ENCODE results near the gene AVPR1A. TPM values are rescaled to one million over a fixed set of nuclear protein-coding genes. Genes with fewer than 3 reads are reported as not detected.

AVPR1A gene
- 0.04 TPM for polyA plus RNA-seq (2013, experiment 1 of 2)
- polyA plus RNA-seq (2013, experiment 2 of 2): 0.06 TPM

GRCh38 chr12:63150713-63151622 lies at the start of gene AVPR1A:
AVPR1A (minus strand) TSS chr12:63151201; CDS start chr12:63150836, 365 bp downstream.
- no peak within 1 kb of the TSS for H3K4ac ChIP-seq (ENCODE audit: low read length)
- no CpG with 5 or more reads among the region's 64 CpGs for WGBS, 2 donors (ENCODE audit: extremely low coverage in 2 of 2, insufficient read length in 2 of 2, insufficient replicate concordance in 1 of 2)
- DNase-seq (ENCODE audit: low spot score): peak; percentile 56
- no peak within 1 kb of the TSS for H2AK5ac ChIP-seq (ENCODE audit: low read depth, low read length)
- peaks cover 6 to 15% of the 10 kb centered on the region in 2 donors for H3K4me1 ChIP-seq (ENCODE audit: control insufficient read depth in 2 of 2, insufficient read depth in 1 of 2, low read depth in 1 of 2, low read length in 2 of 2)
- H3K18ac ChIP-seq (ENCODE audit: low read length): peak within 1 kb of the TSS; percentile 84
- peak within 1 kb of the TSS; percentile 81 for H3K23ac ChIP-seq (ENCODE audit: low read depth, low read length, poor library complexity)
- H4K91ac ChIP-seq (ENCODE audit: low read depth, low read length, poor library complexity): no peak within 1 kb of the TSS
- H2BK5ac ChIP-seq (ENCODE audit: low read length): no peak within 1 kb of the TSS
- no peak within 1 kb of the TSS for H2BK120ac ChIP-seq (ENCODE audit: low read depth, low read length)
- H3K36me3 ChIP-seq (replicated peaks in 1 of 2; ENCODE audit: control insufficient read depth in 2 of 2, insufficient read depth in 2 of 2, low read length in 2 of 2): no peaks in the 10 kb centered on the region
- H3K27me3 ChIP-seq (ENCODE audit: control insufficient read depth in 3 of 3, insufficient read depth in 3 of 3, low read depth in 1 of 3, low read length in 3 of 3): peaks cover 16 to 71% (median 29%) of the 10 kb centered on the region in 3 experiments
- no peaks in the 10 kb centered on the region for H3K79me1 ChIP-seq (ENCODE audit: low read depth, low read length)
- H3K27ac ChIP-seq (replicated peaks; ENCODE audit: low read length): no peak within 1 kb of the TSS
- H3K9ac ChIP-seq (ENCODE audit: low read depth, low read length, poor library complexity): peak within 1 kb of the TSS; percentile 53
- peaks cover 6 to 7% of the 10 kb centered on the region in 2 donors for H3K9me3 ChIP-seq (replicated peaks in 1 of 2; ENCODE audit: control insufficient read depth in 2 of 2, insufficient read depth in 1 of 2, low read depth in 1 of 2, low read length in 2 of 2)
- peak within 1 kb of the TSS; percentile 96 for H3K4me2 ChIP-seq (ENCODE audit: insufficient read depth, low read length, poor library complexity, severe bottlenecking)
- no peak within 1 kb of the TSS for H2BK12ac ChIP-seq (ENCODE audit: low read length)
- no peak within 1 kb of the TSS for H4K8ac ChIP-seq (ENCODE audit: low read depth, low read length)
- peak within 1 kb of the TSS; percentile 39 for H2BK15ac ChIP-seq (ENCODE audit: low read length)
- H3K4me3 ChIP-seq (ENCODE audit: low read length in 2 of 2): peak within 1 kb of the TSS; percentile 23 to 73
- H3K14ac ChIP-seq (ENCODE audit: low read length): no peak within 1 kb of the TSS
- H2AFZ ChIP-seq (ENCODE audit: low read length): peak within 1 kb of the TSS; percentile 81

GRCh38 chr12:63196168-63196567 lies 45.2 kb upstream of the AVPR1A start:
- Histone ChIP-seq H2BK15ac (ENCODE audit: low read length) (no peak overlapping the region), H3K9me3 (replicated peaks in 1 of 2; ENCODE audit: control insufficient read depth in 2 of 2, insufficient read depth in 1 of 2, low read depth in 1 of 2, low read length in 2 of 2) (no peaks in the 10 kb centered on the region), H3K4me3 (ENCODE audit: low read length in 2 of 2) (no peak overlapping the region), H2AK5ac (ENCODE audit: low read depth, low read length) (no peak overlapping the region), H2BK12ac (ENCODE audit: low read length) (no peak overlapping the region), H3K27me3 (ENCODE audit: control insufficient read depth in 3 of 3, insufficient read depth in 3 of 3, low read depth in 1 of 3, low read length in 3 of 3) (no peaks in the 10 kb centered on the region), H3K18ac (ENCODE audit: low read length) (no peak overlapping the region), H3K4ac (ENCODE audit: low read length) (no peak overlapping the region), H3K27ac (replicated peaks; ENCODE audit: low read length) (no peak overlapping the region), H3K79me1 (ENCODE audit: low read depth, low read length) (no peaks in the 10 kb centered on the region), H3K9ac (ENCODE audit: low read depth, low read length, poor library complexity) (no peak overlapping the region), H2BK5ac (ENCODE audit: low read length) (no peak overlapping the region), H3K36me3 (replicated peaks in 1 of 2; ENCODE audit: control insufficient read depth in 2 of 2, insufficient read depth in 2 of 2, low read length in 2 of 2) (no peaks in the 10 kb centered on the region), H2AFZ (ENCODE audit: low read length) (no peak overlapping the region), H3K14ac (ENCODE audit: low read length) (no peak overlapping the region), H3K23ac (ENCODE audit: low read depth, low read length, poor library complexity) (no peak overlapping the region), H4K8ac (ENCODE audit: low read depth, low read length) (no peak overlapping the region), H4K91ac (ENCODE audit: low read depth, low read length, poor library complexity) (no peak overlapping the region), H2BK120ac (ENCODE audit: low read depth, low read length) (no peak overlapping the region), H3K4me2 (ENCODE audit: insufficient read depth, low read length, poor library complexity, severe bottlenecking) (no peak overlapping the region), H3K4me1 (ENCODE audit: control insufficient read depth in 2 of 2, insufficient read depth in 1 of 2, low read depth in 1 of 2, low read length in 2 of 2) (no peaks in the 10 kb centered on the region)
- no CpG with 5 or more reads among the region's 7 CpGs for WGBS, 2 donors (ENCODE audit: extremely low coverage in 2 of 2, insufficient read length in 2 of 2, insufficient replicate concordance in 1 of 2)
- DNase-seq (ENCODE audit: low spot score): no peak

GRCh38 chr12:63179224-63179623 lies 28.2 kb upstream of the AVPR1A start:
- H3K36me3 ChIP-seq (replicated peaks in 1 of 2; ENCODE audit: control insufficient read depth in 2 of 2, insufficient read depth in 2 of 2, low read length in 2 of 2): no peaks in the 10 kb centered on the region
- no peak overlapping the region for H3K23ac ChIP-seq (ENCODE audit: low read depth, low read length, poor library complexity)
- H2BK120ac ChIP-seq (ENCODE audit: low read depth, low read length): no peak overlapping the region
- H3K4me2 ChIP-seq (ENCODE audit: insufficient read depth, low read length, poor library complexity, severe bottlenecking): no peak overlapping the region
- H3K9ac ChIP-seq (ENCODE audit: low read depth, low read length, poor library complexity): no peak overlapping the region
- H3K9me3 ChIP-seq (replicated peaks in 1 of 2; ENCODE audit: control insufficient read depth in 2 of 2, insufficient read depth in 1 of 2, low read depth in 1 of 2, low read length in 2 of 2): peaks cover 0 to 8% of the 10 kb centered on the region in 2 donors
- H3K18ac ChIP-seq (ENCODE audit: low read length): no peak overlapping the region
- no peak overlapping the region for H2BK12ac ChIP-seq (ENCODE audit: low read length)
- no peaks in the 10 kb centered on the region for H3K4me1 ChIP-seq (ENCODE audit: control insufficient read depth in 2 of 2, insufficient read depth in 1 of 2, low read depth in 1 of 2, low read length in 2 of 2)
- no peak overlapping the region for H3K4me3 ChIP-seq (ENCODE audit: low read length in 2 of 2)
- no peak overlapping the region for H3K14ac ChIP-seq (ENCODE audit: low read length)
- no peak overlapping the region for H3K4ac ChIP-seq (ENCODE audit: low read length)
- H2BK15ac ChIP-seq (ENCODE audit: low read length): no peak overlapping the region
- no CpG with 5 or more reads among the region's 2 CpGs for WGBS, 2 donors (ENCODE audit: extremely low coverage in 2 of 2, insufficient read length in 2 of 2, insufficient replicate concordance in 1 of 2)
- no peaks in the 10 kb centered on the region for H3K27me3 ChIP-seq (ENCODE audit: control insufficient read depth in 3 of 3, insufficient read depth in 3 of 3, low read depth in 1 of 3, low read length in 3 of 3)
- no peak overlapping the region for H2AFZ ChIP-seq (ENCODE audit: low read length)
- no peak overlapping the region for H2AK5ac ChIP-seq (ENCODE audit: low read depth, low read length)
- H2BK5ac ChIP-seq (ENCODE audit: low read length): no peak overlapping the region
- no peak overlapping the region for H4K91ac ChIP-seq (ENCODE audit: low read depth, low read length, poor library complexity)
- H3K79me1 ChIP-seq (ENCODE audit: low read depth, low read length): no peaks in the 10 kb centered on the region
- no peak overlapping the region for H4K8ac ChIP-seq (ENCODE audit: low read depth, low read length)
- no peak for DNase-seq (ENCODE audit: low spot score)
- H3K27ac ChIP-seq (replicated peaks; ENCODE audit: low read length): no peak overlapping the region

- Histone ChIP-seq H3K36me3 (replicated peaks in 1 of 2; ENCODE audit: control insufficient read depth in 2 of 2, insufficient read depth in 2 of 2, low read length in 2 of 2) (no peaks in the 10 kb centered on the region), H3K4ac (ENCODE audit: low read length) (no peak overlapping the region), H3K4me1 (ENCODE audit: control insufficient read depth in 2 of 2, insufficient read depth in 1 of 2, low read depth in 1 of 2, low read length in 2 of 2) (no peaks in the 10 kb centered on the region), H2BK5ac (ENCODE audit: low read length) (no peak overlapping the region), H4K91ac (ENCODE audit: low read depth, low read length, poor library complexity) (no peak overlapping the region), H3K27ac (replicated peaks; ENCODE audit: low read length) (no peak overlapping the region), H3K18ac (ENCODE audit: low read length) (no peak overlapping the region), H3K79me1 (ENCODE audit: low read depth, low read length) (no peaks in the 10 kb centered on the region), H2BK120ac (ENCODE audit: low read depth, low read length) (no peak overlapping the region), H3K23ac (ENCODE audit: low read depth, low read length, poor library complexity) (no peak overlapping the region), H2BK12ac (ENCODE audit: low read length) (no peak overlapping the region), H3K9ac (ENCODE audit: low read depth, low read length, poor library complexity) (no peak overlapping the region), H2AK5ac (ENCODE audit: low read depth, low read length) (no peak overlapping the region), H4K8ac (ENCODE audit: low read depth, low read length) (no peak overlapping the region), H2AFZ (ENCODE audit: low read length) (no peak overlapping the region), H2BK15ac (ENCODE audit: low read length) (no peak overlapping the region), H3K4me2 (ENCODE audit: insufficient read depth, low read length, poor library complexity, severe bottlenecking) (no peak overlapping the region), H3K4me3 (ENCODE audit: low read length in 2 of 2) (no peak overlapping the region), H3K9me3 (replicated peaks in 1 of 2; ENCODE audit: control insufficient read depth in 2 of 2, insufficient read depth in 1 of 2, low read depth in 1 of 2, low read length in 2 of 2) (peaks cover 0 to 2% of the 10 kb centered on the region in 2 donors), H3K14ac (ENCODE audit: low read length) (no peak overlapping the region), H3K27me3 (ENCODE audit: control insufficient read depth in 3 of 3, insufficient read depth in 3 of 3, low read depth in 1 of 3, low read length in 3 of 3) (no peaks in the 10 kb centered on the region)
- DNase-seq (ENCODE audit: low spot score): no peak
Observed at GRCh38 chr12:63170321-63170720, 19.3 kb upstream of the AVPR1A start.
